ENCODE measurements around the gene SLC34A2.

GRCh38 chr4:25609976-25610375, 45.7 kb upstream of the SLC34A2 start:
- TF ChIP-seq, protein P1, sequence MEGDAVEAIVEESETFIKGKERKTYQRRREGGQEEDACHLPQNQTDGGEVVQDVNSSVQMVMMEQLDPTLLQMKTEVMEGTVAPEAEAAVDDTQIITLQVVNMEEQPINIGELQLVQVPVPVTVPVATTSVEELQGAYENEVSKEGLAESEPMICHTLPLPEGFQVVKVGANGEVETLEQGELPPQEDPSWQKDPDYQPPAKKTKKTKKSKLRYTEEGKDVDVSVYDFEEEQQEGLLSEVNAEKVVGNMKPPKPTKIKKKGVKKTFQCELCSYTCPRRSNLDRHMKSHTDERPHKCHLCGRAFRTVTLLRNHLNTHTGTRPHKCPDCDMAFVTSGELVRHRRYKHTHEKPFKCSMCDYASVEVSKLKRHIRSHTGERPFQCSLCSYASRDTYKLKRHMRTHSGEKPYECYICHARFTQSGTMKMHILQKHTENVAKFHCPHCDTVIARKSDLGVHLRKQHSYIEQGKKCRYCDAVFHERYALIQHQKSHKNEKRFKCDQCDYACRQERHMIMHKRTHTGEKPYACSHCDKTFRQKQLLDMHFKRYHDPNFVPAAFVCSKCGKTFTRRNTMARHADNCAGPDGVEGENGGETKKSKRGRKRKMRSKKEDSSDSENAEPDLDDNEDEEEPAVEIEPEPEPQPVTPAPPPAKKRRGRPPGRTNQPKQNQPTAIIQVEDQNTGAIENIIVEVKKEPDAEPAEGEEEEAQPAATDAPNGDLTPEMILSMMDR (conservative IDR thresholded peaks at IDR 0.05; ENCODE audit: low read length) = no peak
- no peak for TF ChIP-seq EZH2phosphoT487 (IDR thresholded peaks at IDR 0.05; ENCODE audit: borderline replicate concordance)

Data from Loucy (cell line).